Measurements from ENCODE around the gene NUPR2.
"Not testable (repeated sequence)": the region's sequence is repeated elsewhere in the genome, so short reads cannot be mapped to it uniquely, and the experiment has no call there.

The NUPR2 gene

DNA sequence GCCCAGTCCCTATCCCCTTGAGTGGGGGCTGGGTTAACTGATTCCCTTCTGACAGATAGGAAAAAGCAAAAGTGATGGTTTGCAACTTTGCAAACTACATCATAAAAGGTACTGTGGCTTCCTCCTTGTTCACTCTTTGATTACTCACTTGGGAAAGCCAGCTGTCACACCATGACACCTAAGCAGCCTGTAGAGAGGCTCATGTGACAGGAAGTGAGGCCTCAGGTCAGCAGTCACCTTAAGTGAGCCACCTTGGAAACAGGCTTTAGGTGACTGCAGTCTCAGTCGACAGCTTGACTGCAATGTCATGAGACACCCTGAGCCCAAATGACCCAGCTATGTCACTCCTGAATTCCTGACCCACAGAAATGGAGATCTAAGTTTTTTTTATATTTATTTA lies 5.6 kb downstream of the NUPR2 start:
- POLR2A ChIA-PET = no interaction called here
- DNase-seq (ENCODE audit: extremely low spot score) = no peak
- CTCF ChIA-PET = no interaction called here
- TF ChIP-seq, protein P1, sequence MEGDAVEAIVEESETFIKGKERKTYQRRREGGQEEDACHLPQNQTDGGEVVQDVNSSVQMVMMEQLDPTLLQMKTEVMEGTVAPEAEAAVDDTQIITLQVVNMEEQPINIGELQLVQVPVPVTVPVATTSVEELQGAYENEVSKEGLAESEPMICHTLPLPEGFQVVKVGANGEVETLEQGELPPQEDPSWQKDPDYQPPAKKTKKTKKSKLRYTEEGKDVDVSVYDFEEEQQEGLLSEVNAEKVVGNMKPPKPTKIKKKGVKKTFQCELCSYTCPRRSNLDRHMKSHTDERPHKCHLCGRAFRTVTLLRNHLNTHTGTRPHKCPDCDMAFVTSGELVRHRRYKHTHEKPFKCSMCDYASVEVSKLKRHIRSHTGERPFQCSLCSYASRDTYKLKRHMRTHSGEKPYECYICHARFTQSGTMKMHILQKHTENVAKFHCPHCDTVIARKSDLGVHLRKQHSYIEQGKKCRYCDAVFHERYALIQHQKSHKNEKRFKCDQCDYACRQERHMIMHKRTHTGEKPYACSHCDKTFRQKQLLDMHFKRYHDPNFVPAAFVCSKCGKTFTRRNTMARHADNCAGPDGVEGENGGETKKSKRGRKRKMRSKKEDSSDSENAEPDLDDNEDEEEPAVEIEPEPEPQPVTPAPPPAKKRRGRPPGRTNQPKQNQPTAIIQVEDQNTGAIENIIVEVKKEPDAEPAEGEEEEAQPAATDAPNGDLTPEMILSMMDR (IDR thresholded peaks at IDR 0.05; ENCODE audit: control extremely low read depth, extremely low read depth, low read depth, missing control alignments) = no peak

DNA sequence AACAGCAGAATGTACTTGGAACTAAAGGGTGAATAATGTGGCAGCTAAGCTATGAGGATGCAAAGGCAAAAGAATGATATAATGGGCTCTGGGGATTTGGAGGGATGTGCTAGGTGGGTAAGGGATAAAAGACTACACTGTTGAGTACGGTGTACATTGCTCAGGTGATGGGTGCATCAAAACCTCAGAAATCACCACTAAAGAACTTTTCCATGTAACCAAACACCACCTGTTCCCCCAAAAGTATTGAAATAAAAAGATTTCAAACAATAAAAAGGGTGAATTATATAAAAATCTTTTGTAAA lies 8.3 kb downstream of the NUPR2 start:
- ChIA-PET POLR2A (no interaction called here), CTCF (interaction anchor here (1.2 kb wide), 1 partner anchor 827 kb away, joined by 3 read pairs; no protein-coding TSS in a partner anchor)
- DNase-seq (ENCODE audit: extremely low spot score) = no peak
- TF ChIP-seq, protein P1 (IDR thresholded peaks at IDR 0.05; ENCODE audit: control extremely low read depth, extremely low read depth, low read depth, missing control alignments) = no peak

DNA sequence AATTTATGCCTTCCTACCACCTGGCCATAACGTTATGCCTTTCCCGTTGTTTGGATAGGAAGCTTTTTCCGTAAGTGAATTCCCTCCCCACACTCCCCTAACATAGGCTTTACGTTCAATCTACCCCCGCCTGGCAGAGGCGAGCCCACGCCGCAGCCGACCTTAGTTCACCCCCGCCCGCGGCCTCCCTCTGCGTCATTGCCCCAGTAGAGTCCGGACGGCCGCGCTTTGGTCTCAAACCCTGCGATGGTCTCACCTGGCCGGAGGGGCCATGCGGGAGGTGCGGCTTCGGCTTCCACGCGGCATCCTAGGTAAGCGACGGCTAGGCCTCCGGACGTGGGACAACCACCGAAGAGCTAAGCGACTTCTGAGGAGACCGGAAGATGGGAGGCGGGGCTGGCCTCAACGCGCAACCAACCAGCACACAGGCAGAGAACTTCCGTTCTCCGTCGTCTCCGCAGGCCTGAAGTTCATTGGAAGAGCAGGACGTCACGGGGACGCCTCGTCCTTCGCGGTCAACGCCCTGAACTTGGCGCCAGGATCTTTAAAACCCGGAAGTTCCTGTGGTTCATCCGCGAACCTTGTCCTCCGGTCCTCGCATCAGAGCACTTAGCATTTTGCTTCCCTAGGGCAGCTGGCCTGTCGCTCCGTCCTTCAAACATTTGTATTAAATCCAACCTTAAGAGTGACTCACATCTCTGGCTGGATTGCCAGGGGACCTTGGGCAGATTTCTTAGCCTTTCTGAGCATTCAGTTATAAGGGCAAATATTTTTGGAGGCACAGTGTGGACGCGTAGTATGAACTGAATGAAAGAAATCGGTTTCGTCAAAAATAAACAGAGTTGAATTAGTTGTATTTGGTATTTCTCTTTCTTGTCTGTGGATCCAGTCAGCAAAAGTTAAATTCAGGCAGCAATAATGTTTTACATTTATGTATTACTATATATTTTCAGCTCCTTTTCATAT lies 9.8 kb downstream of the NUPR2 start, which contains the start of gene CHCHD2:
CHCHD2 (minus strand) TSS at position 369 of the 966 bp plus-strand sequence; CDS start at position 306, 63 bp downstream.
- TF ChIP-seq, protein P1 (IDR thresholded peaks at IDR 0.05; ENCODE audit: control extremely low read depth, extremely low read depth, low read depth, missing control alignments) = no peak
- POLR2A ChIA-PET = interaction anchor here (1.0 to 1.4 kb wide), 4 partner anchors 9 to 55 kb away, joined by 3 to 6 read pairs (median 4); partner anchors contain the start of genes CCT6A, PHKG1 and PSPH
- CTCF ChIA-PET = no interaction called here
- peak; percentile 97 for DNase-seq (ENCODE audit: extremely low spot score)

DNA sequence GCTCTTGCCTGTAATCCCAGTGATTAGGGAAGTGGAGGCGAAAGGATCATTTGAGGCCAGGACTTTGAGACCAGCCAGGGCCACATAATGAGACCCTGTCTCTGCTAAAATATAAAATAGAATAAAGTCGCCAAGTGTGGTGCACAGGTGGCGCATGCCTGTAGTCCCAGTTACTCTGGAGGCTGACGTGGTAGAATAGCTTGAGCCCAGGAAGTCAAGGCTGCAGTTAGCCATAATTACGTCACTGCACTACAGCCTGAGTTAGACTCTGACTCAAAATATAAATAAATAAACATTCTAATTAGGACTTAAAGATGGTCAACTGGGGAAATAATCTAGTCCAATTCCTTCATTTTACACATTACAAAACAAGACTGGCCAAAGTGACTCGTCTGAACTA lies 10.7 kb downstream of the NUPR2 start:
- TF ChIP-seq, protein P1 (IDR thresholded peaks at IDR 0.05; ENCODE audit: control extremely low read depth, extremely low read depth, low read depth, missing control alignments) = no peak
- POLR2A ChIA-PET = interaction anchor here (1.0 to 1.4 kb wide), 3 partner anchors 13 to 54 kb away, joined by 4 to 6 read pairs (median 4); partner anchors contain the start of genes CCT6A, PHKG1 and PSPH
- CTCF ChIA-PET = no interaction called here
- no peak for DNase-seq (ENCODE audit: extremely low spot score)

DNA sequence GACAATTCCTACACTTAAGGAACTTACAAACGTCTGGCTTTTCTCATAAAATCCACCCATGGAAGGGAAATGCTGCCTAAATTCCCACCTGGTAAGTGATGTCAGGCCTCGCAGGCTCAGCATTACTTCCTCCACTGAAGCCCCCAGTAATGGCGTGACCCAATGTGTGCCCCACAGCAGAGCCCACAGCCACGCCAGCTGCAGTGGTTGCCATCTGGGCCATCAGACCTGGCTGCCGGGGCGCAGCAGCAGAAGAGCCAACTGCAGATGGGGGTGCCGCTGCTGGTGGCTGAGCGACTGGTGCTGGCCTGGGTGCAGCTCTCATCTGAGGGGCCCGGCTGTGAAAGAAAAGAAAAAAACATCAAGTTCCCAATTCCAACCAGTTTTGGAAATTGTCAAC lies 12.1 kb downstream of the NUPR2 start:
- ChIA-PET CTCF (interaction anchor here (0.9 kb wide), 1 partner anchor 30 kb away, joined by 3 read pairs; no protein-coding TSS in a partner anchor), POLR2A (interaction anchor here (0.5 kb wide), 1 partner anchor 92 kb away, joined by 7 read pairs; no protein-coding TSS in a partner anchor)
- DNase-seq (ENCODE audit: extremely low spot score) = not testable (repeated sequence)

DNA sequence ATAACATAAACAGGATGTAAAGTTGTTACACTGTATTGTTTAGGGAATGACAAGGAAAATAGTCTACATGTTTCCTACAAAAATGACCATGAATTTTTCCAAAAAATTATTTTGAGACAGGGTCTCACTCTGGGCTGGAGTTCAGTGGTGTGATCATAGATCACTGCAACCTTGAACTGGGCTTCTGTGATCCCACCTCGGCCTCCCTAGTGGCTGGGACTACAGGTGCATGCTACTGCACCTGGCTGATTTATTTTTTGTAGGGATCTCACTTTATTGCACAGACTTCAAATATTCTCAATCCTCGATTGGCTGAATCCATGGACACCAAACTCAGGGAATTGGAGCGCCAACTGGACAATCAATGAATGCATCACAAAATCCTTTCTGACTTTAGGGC lies 16.6 kb downstream of the NUPR2 start:
- ChIA-PET CTCF (no interaction called here), POLR2A (interaction anchor here (0.7 to 1.6 kb wide), 2 partner anchors 10 to 63 kb away, joined by 11 read pairs; no protein-coding TSS in a partner anchor)
- TF ChIP-seq, protein P1 (IDR thresholded peaks at IDR 0.05; ENCODE audit: control extremely low read depth, extremely low read depth, low read depth, missing control alignments) = no peak
- DNase-seq (ENCODE audit: extremely low spot score) = no peak

DNA sequence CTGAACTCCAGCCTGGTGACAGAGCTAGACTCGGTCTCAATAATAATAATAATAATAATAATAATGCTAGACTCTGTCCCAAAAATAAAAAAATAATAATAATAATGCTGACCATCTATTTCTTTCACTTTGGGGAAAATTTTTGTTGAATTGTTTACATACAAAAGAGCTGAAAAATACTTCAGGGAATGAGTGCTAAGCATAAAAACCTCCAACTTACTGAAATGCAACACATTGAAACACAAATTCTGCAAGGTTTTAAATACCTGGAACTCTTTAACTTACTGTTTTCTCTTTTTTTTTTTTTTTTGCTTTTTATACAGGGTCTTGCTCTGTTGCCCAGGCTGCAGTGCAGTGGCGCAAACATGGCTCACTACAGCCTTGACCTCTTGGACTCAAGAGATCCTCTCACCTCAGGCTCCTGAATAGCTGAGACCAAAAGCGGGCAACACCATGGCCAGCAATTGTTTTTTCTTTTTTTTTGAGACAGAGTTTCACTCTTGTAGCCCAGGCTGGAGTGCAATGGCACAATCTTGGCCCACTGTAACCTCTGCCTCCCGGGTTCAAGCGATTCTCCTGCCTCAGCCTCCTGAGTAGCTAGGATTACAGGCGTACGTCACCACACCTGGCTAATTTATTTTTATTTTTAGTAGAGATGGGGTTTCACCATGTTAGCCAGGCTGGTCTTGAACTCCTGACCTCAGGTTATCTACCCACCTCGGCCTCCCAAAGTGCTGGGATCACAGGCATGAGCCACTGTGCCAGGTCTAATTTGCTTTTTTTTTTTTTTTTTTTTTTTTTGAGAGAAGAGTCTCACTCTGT lies 17.8 kb downstream of the NUPR2 start:
- ChIA-PET CTCF (interaction anchor here (1.9 kb wide), 1 partner anchor 24 kb away, joined by 5 read pairs; no protein-coding TSS in a partner anchor), POLR2A (interaction anchor here (0.7 to 1.6 kb wide), 5 partner anchors 8 to 1827 kb away, joined by 3 to 11 read pairs (median 7); partner anchors contain the start of genes CCT6A, CHCHD2 and PSPH)
- DNase-seq (ENCODE audit: extremely low spot score) = not testable (repeated sequence)

Data from GM10248 (cell line).